HG02763 (cell line): ENCODE data around the gene SV2C.
"Not testable (repeated sequence)": the region's sequence is repeated elsewhere in the genome, so short reads cannot be mapped to it uniquely, and the experiment has no call there.

Experiments
- ATAC-seq: cut with Tn5 transposase; IDR thresholded peaks from one replicate; pipeline ENCODE4 v1.9.1; 2021; ENCODE audit warnings: mild to moderate bottlenecking, moderate library complexity; ENCODE audit not compliant: unreplicated experiment

SV2C gene

GRCh38 chr5:76334574-76334973 is 251.4 kb downstream of the SV2C start:
- ATAC-seq, result no peak

GRCh38 chr5:76335451-76335850 is 252.3 kb downstream of the SV2C start:
- ATAC-seq, result not testable (repeated sequence)

DNA sequence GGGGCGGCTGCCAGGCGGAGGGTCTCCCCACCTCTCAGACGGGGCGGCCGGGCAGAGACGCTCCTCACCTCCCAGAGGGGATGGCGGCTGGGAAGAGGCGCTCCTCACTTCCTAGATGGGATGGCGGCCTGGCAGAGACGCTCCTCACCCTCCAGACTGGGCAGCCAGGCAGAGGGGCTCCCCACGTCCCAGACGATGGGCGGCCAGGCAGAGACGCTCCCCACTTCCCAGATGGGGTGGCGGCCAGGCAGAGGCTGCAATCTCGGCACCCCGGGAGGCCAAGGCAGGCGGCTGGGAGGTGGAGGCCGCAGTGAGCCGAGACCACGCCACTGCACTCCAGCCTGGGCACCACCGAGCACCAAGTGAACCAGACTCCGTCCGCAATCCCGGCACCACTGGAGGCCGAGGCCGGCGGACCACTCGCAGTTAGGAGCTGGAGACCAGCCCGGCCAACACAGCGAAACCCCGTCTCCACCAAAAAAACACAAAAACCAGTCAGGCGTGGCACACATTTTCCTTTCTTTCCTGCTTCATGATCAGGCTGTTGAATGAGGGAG is 253.1 kb downstream of the SV2C start:
- ATAC-seq, result not testable (repeated sequence)

GRCh38 chr5:76337953-76338451 is 254.8 kb downstream of the SV2C start:
- ATAC-seq, result peak; percentile 51

DNA sequence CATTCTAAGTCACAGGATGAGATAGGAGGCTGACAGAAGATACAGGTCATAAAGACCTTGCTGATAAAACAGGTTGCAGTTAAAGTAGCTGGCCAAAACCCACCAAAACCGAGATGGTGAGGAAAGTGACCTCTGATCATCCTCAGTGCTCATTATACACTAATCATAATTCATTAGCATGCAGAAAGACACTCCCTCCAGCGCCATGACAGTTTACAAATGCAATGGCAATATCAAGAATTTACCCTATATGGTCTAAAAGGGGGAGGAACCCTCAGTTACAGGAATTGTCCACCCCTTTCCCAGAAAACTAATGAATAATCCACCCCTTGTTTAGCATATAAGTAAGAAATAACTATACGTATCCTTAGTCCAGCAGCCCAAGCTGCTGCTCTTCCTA is 256.7 kb downstream of the SV2C start:
- no peak for ATAC-seq

- ATAC-seq, result no peak
Observed at GRCh38 chr5:76341651-76342334, 258.6 kb downstream of the SV2C start.

DNA sequence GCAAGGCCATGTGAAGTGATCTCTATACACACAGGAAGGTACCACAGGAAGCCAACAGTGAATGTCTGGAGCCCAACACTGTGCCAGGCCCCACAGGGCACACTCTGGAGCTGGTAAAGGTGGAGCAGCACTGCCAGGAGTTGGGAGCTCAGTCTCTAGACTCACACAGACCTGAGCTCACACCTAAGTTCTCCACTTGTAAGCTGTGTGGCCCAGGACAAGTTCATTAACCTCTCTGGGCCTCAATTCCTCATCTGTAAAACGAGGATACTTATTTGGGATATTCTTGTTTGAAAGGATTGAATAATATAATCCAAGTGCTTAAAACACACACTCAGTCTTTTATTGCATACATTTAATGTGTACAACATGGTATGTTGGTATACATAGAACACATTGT is 259.3 kb downstream of the SV2C start:
- no peak for ATAC-seq

DNA sequence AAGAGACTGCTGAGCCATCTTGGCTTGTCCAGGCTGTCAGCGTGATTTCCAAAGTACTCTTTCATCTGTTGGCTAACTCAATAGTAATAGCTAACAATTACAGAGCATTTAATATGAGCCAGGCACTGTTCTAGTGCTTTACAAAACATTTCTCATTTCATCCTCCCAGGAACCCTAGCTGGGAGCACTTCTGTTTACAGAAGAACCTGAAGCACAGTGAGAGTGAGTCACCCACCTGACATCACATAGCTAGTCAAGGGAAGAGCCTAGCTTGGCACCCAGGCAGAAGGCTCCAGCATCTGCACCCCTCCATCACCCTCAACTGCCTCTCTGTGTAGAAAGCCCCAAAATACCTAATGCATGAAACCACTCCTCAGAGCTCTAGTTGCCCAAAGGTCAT is 262.4 kb downstream of the SV2C start:
- ATAC-seq, result no peak

- ATAC-seq, result peak; percentile 19
Observed at GRCh38 chr5:76351176-76351575, 268.0 kb downstream of the SV2C start.

- ATAC-seq, result peak; percentile 99
Observed at GRCh38 chr5:76351577-76351976, 268.4 kb downstream of the SV2C start.

DNA sequence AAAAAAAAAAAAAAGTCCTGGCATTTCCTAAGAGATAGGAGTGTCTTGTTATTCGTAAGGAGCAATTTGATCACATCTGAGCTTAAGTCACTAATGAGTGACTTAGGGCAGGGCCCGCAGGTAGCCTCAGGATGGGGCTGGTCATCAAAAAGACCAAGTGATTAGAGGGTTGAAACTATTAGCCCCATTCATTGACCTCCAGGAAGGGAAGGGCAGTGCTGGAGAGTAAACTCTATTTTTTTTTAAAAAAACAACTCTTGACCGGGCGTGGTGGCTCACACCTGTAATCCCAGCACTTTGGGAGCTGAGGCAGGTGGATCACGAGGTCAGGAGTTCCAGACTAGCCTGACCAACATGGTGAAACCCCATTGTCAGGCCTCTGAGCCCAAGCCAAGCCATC is 273.7 kb downstream of the SV2C start:
- ATAC-seq, result no peak

GRCh38 chr5:76363352-76364225 is 280.4 kb downstream of the SV2C start:
- ATAC-seq, result no peak

DNA sequence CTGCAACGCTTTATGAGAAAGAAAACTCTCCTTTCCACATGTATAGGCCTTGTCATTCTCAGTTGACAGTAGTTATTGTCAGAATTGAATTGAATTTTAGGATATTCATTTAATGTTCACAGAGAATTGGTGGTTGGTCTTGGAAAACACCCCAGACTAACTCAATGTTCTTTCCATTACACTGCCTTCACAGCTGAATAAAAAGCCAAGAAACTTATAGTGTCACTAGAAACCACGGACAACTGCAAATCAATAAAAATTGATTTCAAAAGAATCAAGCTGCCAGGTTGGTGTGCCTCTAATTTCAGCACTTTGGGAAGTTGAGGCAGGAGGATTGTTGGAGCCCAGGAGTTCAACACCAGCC is 281.0 kb downstream of the SV2C start:
- no peak for ATAC-seq

- ATAC-seq, result no peak
Observed at GRCh38 chr5:76365561-76365960, 282.4 kb downstream of the SV2C start.

DNA sequence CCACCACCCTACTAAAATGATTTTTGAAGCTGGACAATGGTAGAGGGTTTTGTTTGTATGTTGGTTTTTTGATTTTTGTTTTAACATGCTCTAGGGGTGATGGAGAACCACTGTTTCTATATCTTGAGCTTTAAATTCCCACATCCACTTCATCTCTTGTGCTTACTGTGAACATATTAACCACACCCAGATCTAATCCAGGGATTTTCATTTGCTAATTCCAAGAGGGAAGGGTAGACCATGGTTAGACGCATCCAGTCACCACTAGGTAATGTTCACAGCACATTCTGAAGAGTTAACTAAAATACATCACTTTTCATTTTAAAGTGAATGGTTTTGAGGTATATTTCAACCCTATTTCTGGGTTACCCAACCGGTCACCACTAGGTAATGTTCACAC is 283.4 kb downstream of the SV2C start:
- no peak for ATAC-seq

DNA sequence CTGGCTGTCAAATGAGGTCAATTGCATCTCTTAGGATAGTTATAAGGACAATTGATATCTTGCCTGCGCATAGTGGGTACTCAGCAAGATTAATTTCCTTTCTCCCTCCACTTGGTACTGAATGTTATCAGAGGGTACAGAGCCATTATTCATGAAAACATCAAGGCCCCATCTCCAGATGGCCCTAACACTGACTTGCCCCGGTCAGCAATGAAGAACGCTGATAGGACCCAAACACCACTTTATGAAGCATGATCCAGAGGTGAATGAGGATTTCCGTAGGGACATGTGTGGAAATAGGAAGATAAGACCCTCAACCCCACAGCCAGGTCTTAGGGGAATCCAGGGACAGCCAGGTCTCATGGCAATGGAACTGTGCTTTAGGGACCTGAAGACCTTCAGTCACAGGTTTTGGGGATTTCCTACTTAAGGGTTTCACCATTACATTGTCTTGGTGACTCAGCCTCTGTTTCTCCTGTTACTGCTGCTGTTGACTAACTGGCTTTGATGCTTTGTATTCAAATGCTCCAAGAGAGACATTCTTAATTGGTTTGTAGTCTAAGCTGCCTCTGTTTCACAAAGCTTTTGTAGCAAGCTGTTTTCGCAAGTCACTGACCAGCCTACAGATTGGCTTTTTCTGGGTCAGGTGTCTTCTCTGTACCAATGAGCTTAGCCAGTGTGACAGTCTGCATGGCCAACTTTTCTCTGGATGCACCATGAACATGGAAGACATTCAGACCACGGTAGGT is 284.6 kb downstream of the SV2C start:
- ATAC-seq, result no peak

DNA sequence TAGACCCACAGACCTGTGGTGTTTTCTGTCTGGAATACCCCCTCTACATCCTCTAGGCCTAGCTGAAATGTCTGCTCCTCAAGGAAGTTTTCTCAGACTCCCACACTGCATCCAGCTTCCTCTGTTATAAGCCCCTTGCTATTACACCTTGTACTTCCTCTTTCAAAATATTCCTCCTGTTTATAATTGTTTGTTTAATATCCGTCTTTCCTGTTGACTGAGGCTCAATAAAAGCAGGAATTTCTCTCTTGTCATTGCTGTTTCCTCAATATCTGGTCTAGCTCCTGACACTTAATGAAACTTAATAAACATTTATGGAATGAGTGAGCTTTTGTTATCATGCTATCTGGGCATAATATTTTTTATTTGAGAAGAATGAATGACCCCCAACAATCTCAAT is 285.8 kb downstream of the SV2C start:
- no peak for ATAC-seq

GRCh38 chr5:76369668-76370067 is 286.5 kb downstream of the SV2C start:
- ATAC-seq, result not testable (repeated sequence)

- ATAC-seq, result no peak
Observed at GRCh38 chr5:76371960-76372322, 288.8 kb downstream of the SV2C start.

DNA sequence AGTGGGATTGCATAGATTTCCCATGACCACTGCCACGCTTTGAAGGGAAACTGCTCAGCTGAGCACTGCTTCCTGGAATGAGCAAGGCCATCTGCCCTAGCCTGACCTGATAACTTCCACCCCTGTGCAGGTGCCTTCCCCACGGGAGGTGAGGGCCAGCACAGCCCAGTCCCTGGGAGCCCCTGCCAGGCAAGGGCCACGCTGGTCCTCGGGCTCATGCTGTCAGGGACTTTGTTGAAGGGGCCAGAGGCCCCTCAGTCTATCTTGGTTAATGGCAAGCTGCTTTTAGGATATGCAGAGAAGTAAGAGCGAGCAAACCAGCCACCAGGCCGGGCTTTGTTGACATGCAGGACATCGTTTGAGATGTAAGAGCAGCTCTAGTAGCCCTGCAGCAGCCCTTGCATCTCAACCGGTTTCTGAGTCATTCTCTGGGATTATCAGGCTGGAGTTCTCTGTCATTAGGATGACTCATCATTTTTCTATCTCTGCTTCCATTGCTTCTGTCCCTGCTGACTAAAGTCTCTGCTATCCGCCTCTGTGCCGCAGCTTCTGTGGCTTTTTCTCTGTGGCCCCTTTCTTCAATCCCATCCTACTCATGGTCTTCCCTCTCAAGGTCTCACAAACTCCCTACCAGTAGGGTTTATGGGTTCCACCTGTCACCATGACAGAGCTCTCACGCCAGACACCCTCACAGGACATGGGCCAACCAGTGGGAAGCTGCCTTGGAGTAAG is 289.3 kb downstream of the SV2C start:
- no peak for ATAC-seq
